Natural killer cell (primary cell): ENCODE results near the gene CR2. TPM values are rescaled to one million over a fixed set of nuclear protein-coding genes. Genes with fewer than 3 reads are reported as not detected.
"Not testable (repeated sequence)": the region's sequence is repeated elsewhere in the genome, so short reads cannot be mapped to it uniquely, and the experiment has no call there.

Source experiments
- ATAC-seq, 3 donors: fragments of 150-1000 bp in 2 of 3; fragments of 200-7000 bp in 1 of 3; cut with Tn5 transposase; 1 replicate in 1 of 3; 2 replicates in 2 of 3; pipeline ENCODE4 v1.10.0; 2021; ENCODE audit warnings: mild to moderate bottlenecking in 2 of 3, moderate library complexity in 2 of 3
- DNase-seq, 2 donors: peaks; one replicate each; pipeline versions ENCODE4 v3.0.0 to v3.0.0-alpha.2; 2013 to 2021; ENCODE audit warnings: mixed read lengths in 1 of 2
- H3K27ac ChIP-seq: one replicate; pipeline ENCODE4 v1.5.1; 2013; ENCODE audit warnings: mild to moderate bottlenecking, low read length
- H3K27me3 ChIP-seq: one replicate; pipeline ENCODE4 v1.6.1; 2013; ENCODE audit warnings: low read length; ENCODE audit not compliant: control insufficient read depth, insufficient read depth
- H3K36me3 ChIP-seq: one replicate; pipeline ENCODE4 v1.6.1; 2013; ENCODE audit warnings: low read length; ENCODE audit not compliant: control insufficient read depth, insufficient read depth
- H3K4me1 ChIP-seq: one replicate; pipeline ENCODE4 v1.6.1; 2013; ENCODE audit warnings: low read length; ENCODE audit not compliant: control insufficient read depth, insufficient read depth
- H3K4me3 ChIP-seq: one replicate; pipeline ENCODE4 v1.5.1; 2013; ENCODE audit warnings: low read length
- H3K9me3 ChIP-seq: one replicate; pipeline ENCODE4 v1.6.1; 2013; ENCODE audit warnings: low read length; ENCODE audit not compliant: control insufficient read depth, insufficient read depth
- H3K27ac Mint-ChIP-seq, 2 donors: one replicate each; pipeline ENCODE4 v1.8.0; 2022; ENCODE audit warnings: mild to moderate bottlenecking in 2 of 2, mixed read lengths in 2 of 2, moderate library complexity in 1 of 2
- H3K27me3 Mint-ChIP-seq, 2 donors: one replicate each; pipeline ENCODE4 v1.8.0; 2022; ENCODE audit warnings: low read depth in 2 of 2, mixed read lengths in 2 of 2
- H3K36me3 Mint-ChIP-seq: one replicate; pipeline ENCODE4 v1.8.0; 2022; ENCODE audit warnings: mixed read lengths
- H3K4me1 Mint-ChIP-seq, 2 donors: one replicate each; pipeline ENCODE4 v1.8.0; 2022; ENCODE audit warnings: mixed read lengths in 2 of 2
- H3K4me3 Mint-ChIP-seq: one replicate; pipeline ENCODE4 v1.8.0; 2022; ENCODE audit warnings: mild to moderate bottlenecking, moderate library complexity, mixed read lengths
- H3K9me3 Mint-ChIP-seq, 2 donors: one replicate each; pipeline ENCODE4 v1.8.0; 2022; ENCODE audit warnings: mixed read lengths in 2 of 2
- CTCF ChIP-seq: fragments of 200-600 bp; IDR thresholded peaks from one replicate; pipeline ENCODE4 v1.8.0; 2022; ENCODE audit warnings: antibody characterized with exemption
- WGBS: methylation state at CpG from one replicate; pipeline ENCODE4 v1.1.7; 2013; ENCODE audit warnings: missing lambda C conversion rate; ENCODE audit not compliant: insufficient coverage; 5-methylcytosine and 5-hydroxymethylcytosine counted together
- intact Hi-C: fragments of 100-400 bp; cut with micrococcal nuclease; formaldehyde crosslinking; loops from one replicate; pipeline ENCODE4 v1.14.2; 2022
- total RNA-seq, 4 donors: library from RNA; stranded (reverse); fragments of 120-200 nt in 1 of 4; gene quantifications; one replicate each; pipeline versions ENCODE4 v1.2.3 to v1.2.4, GENCODE V29; 2013 to 2022

Gene CR2
- total RNA-seq, 3 donors from 2014 or later (not counting 1 experiment from before 2014, with no cell fraction given) = 0.19 to 0.48 (median 0.29) TPM

GRCh38 chr1:207486198-207486597 is 32.1 kb downstream of the CR2 start:
- no peaks in the 10 kb centered on the region for H3K9me3 ChIP-seq
- TF ChIP-seq CTCF = no peak
- intact Hi-C loops = no loop called here
- peaks cover 19 to 25% of the 10 kb centered on the region in 2 donors for H3K27me3 Mint-ChIP-seq
- H3K27ac Mint-ChIP-seq = no peak overlapping the region
- H3K36me3 Mint-ChIP-seq = no peaks in the 10 kb centered on the region
- no peak for ATAC-seq
- no peaks in the 10 kb centered on the region for H3K4me1 Mint-ChIP-seq
- H3K27me3 ChIP-seq = no peaks in the 10 kb centered on the region
- no peak overlapping the region for H3K27ac ChIP-seq
- no peak overlapping the region for H3K4me3 Mint-ChIP-seq
- no peaks in the 10 kb centered on the region for H3K9me3 Mint-ChIP-seq
- 88% methylated on average over 3 of the region's 3 CpGs for WGBS
- no peak overlapping the region for H3K4me3 ChIP-seq
- H3K4me1 ChIP-seq = no peaks in the 10 kb centered on the region
- no peaks in the 10 kb centered on the region for H3K36me3 ChIP-seq
- DNase-seq = no peak

- DNase-seq (no peak), ATAC-seq (no peak)
- Histone ChIP-seq H3K27ac (no peak overlapping the region), H3K27me3 (no peaks in the 10 kb centered on the region), H3K4me3 (no peak overlapping the region), H3K9me3 (no peaks in the 10 kb centered on the region), H3K36me3 (no peaks in the 10 kb centered on the region), H3K4me1 (no peaks in the 10 kb centered on the region)
- TF ChIP-seq CTCF = no peak
- H3K4me3 Mint-ChIP-seq = no peak overlapping the region
- 93% methylated on average over 4 of the region's 4 CpGs for WGBS
- no peaks in the 10 kb centered on the region for H3K4me1 Mint-ChIP-seq
- intact Hi-C loops = no loop called here
- no peak overlapping the region for H3K27ac Mint-ChIP-seq
- no peaks in the 10 kb centered on the region for H3K9me3 Mint-ChIP-seq
- H3K36me3 Mint-ChIP-seq = no peaks in the 10 kb centered on the region
- peaks cover 15 to 20% of the 10 kb centered on the region in 2 donors for H3K27me3 Mint-ChIP-seq
These were observed 33.5 kb downstream of the CR2 start for GRCh38 chr1:207487636-207488035.

GRCh38 chr1:207493212-207493611 is 39.1 kb downstream of the CR2 start:
- no peaks in the 10 kb centered on the region for H3K36me3 Mint-ChIP-seq
- Histone ChIP-seq H3K9me3 (no peaks in the 10 kb centered on the region), H3K36me3 (no peaks in the 10 kb centered on the region), H3K27me3 (peaks cover 13% of the 10 kb centered on the region), H3K4me1 (peaks cover 11% of the 10 kb centered on the region), H3K4me3 (no peak overlapping the region), H3K27ac (no peak overlapping the region)
- peaks cover 13 to 23% of the 10 kb centered on the region in 2 donors for H3K27me3 Mint-ChIP-seq
- ATAC-seq (no peak), DNase-seq (no peak)
- intact Hi-C loops = no loop called here
- peaks cover 0 to 9% of the 10 kb centered on the region in 2 donors for H3K4me1 Mint-ChIP-seq
- 51% methylated on average over 2 of the region's 3 CpGs for WGBS
- H3K27ac Mint-ChIP-seq = no peak overlapping the region
- H3K4me3 Mint-ChIP-seq = no peak overlapping the region
- TF ChIP-seq CTCF = no peak
- H3K9me3 Mint-ChIP-seq = no peaks in the 10 kb centered on the region

GRCh38 chr1:207494171-207494570 is 40.0 kb downstream of the CR2 start:
- Mint-ChIP-seq H3K4me1 (peaks cover 0 to 9% of the 10 kb centered on the region in 2 donors), H3K27ac (no peak overlapping the region), H3K27me3 (peaks cover 19 to 32% of the 10 kb centered on the region in 2 donors), H3K4me3 (no peak overlapping the region), H3K9me3 (no peaks in the 10 kb centered on the region), H3K36me3 (no peaks in the 10 kb centered on the region)
- ATAC-seq (no peak), DNase-seq (no peak)
- Histone ChIP-seq H3K27me3 (peaks cover 17% of the 10 kb centered on the region), H3K36me3 (no peaks in the 10 kb centered on the region), H3K27ac (no peak overlapping the region), H3K4me3 (no peak overlapping the region), H3K9me3 (no peaks in the 10 kb centered on the region), H3K4me1 (peaks cover 11% of the 10 kb centered on the region)
- no peak for TF ChIP-seq CTCF
- intact Hi-C loops = no loop called here
- WGBS = 92% methylated on average over 1 of the region's 1 CpG

GRCh38 chr1:207495281-207495680 is 41.2 kb downstream of the CR2 start:
- H3K9me3 ChIP-seq, H3K4me1 Mint-ChIP-seq, H3K36me3 ChIP-seq, DNase-seq, intact Hi-C loops, ATAC-seq, H3K27ac ChIP-seq, H3K27ac Mint-ChIP-seq, H3K4me3 ChIP-seq, H3K9me3 Mint-ChIP-seq, H3K36me3 Mint-ChIP-seq: not testable (repeated sequence)
- peaks cover 26% of the 10 kb centered on the region for H3K27me3 ChIP-seq
- peaks cover 25 to 32% of the 10 kb centered on the region in 2 donors for H3K27me3 Mint-ChIP-seq
- H3K4me1 ChIP-seq = peaks cover 11% of the 10 kb centered on the region
- peak overlapping the region; percentile 63 for H3K4me3 Mint-ChIP-seq
- 68% methylated on average over 8 of the region's 8 CpGs for WGBS
